Pons (tissue), 1 donor: ENCODE measurements around the gene PRDM16.

Experiments
- DNase-seq: peaks from one replicate; pipeline ENCODE4 v3.0.0-alpha.2; 2016; ENCODE audit warnings: low spot score

Gene PRDM16

GRCh38 chr1:3356827-3357460, 287.9 kb downstream of the PRDM16 start:
- no peak for DNase-seq

- no peak for DNase-seq
These were observed 288.7 kb downstream of the PRDM16 start for GRCh38 chr1:3357526-3358297.

- no peak for DNase-seq
These were observed 290.3 kb downstream of the PRDM16 start for GRCh38 chr1:3359351-3359750.

GRCh38 chr1:3359756-3360440, 290.9 kb downstream of the PRDM16 start:
- DNase-seq: no peak

GRCh38 chr1:3360646-3361257, 291.7 kb downstream of the PRDM16 start:
- peak; percentile 52 for DNase-seq

- DNase-seq: no peak
These were observed 294.0 kb downstream of the PRDM16 start for GRCh38 chr1:3363023-3363422.

- no peak for DNase-seq
These were observed 294.8 kb downstream of the PRDM16 start for GRCh38 chr1:3363756-3364155.

GRCh38 chr1:3364551-3364950, 295.5 kb downstream of the PRDM16 start:
- no peak for DNase-seq

GRCh38 chr1:3364983-3365382, 296.0 kb downstream of the PRDM16 start:
- no peak for DNase-seq

- DNase-seq: no peak
These were observed 296.6 kb downstream of the PRDM16 start for GRCh38 chr1:3365523-3366125.

GRCh38 chr1:3366126-3367051, 297.4 kb downstream of the PRDM16 start:
- DNase-seq: peak; percentile 29

GRCh38 chr1:3367376-3367775, 298.4 kb downstream of the PRDM16 start:
- no peak for DNase-seq

- no peak for DNase-seq
These were observed 299.1 kb downstream of the PRDM16 start for GRCh38 chr1:3368059-3368458.

GRCh38 chr1:3368711-3369445, 299.9 kb downstream of the PRDM16 start:
- no peak for DNase-seq

GRCh38 chr1:3369446-3370076, 300.6 kb downstream of the PRDM16 start:
- peak; percentile 35 for DNase-seq

GRCh38 chr1:3370856-3371703, 302.1 kb downstream of the PRDM16 start:
- DNase-seq: no peak

GRCh38 chr1:3372317-3372716, 303.3 kb downstream of the PRDM16 start:
- DNase-seq: no peak

- no peak for DNase-seq
These were observed 304.2 kb downstream of the PRDM16 start for GRCh38 chr1:3373175-3373574.
